ENCODE results near the gene FRAS1.
"Not testable (repeated sequence)": the region's sequence is repeated elsewhere in the genome, so short reads cannot be mapped to it uniquely, and the experiment has no call there.

Gene FRAS1

GRCh38 chr4:78265006-78265405, 207.9 kb downstream of the FRAS1 start:
- in situ Hi-C loops (cut with MboI; ENCODE audit: low sequenced_read_pairs) = no loop called here

GRCh38 chr4:78267790-78268189, 210.7 kb downstream of the FRAS1 start:
- in situ Hi-C loops (cut with MboI; ENCODE audit: low sequenced_read_pairs) = no loop called here

- in situ Hi-C loops (cut with MboI; ENCODE audit: low sequenced_read_pairs) = no loop called here
Measured at GRCh38 chr4:78268597-78268996, 211.5 kb downstream of the FRAS1 start.

GRCh38 chr4:78275450-78275849, 218.3 kb downstream of the FRAS1 start:
- in situ Hi-C loops (cut with MboI; ENCODE audit: low sequenced_read_pairs) = not testable (repeated sequence)

GRCh38 chr4:78286281-78286680, 229.2 kb downstream of the FRAS1 start:
- in situ Hi-C loops (cut with MboI; ENCODE audit: low sequenced_read_pairs) = no loop called here

GRCh38 chr4:78288327-78288726, 231.2 kb downstream of the FRAS1 start:
- in situ Hi-C loops (cut with MboI; ENCODE audit: low sequenced_read_pairs) = no loop called here

GRCh38 chr4:78291277-78291676, 234.2 kb downstream of the FRAS1 start:
- in situ Hi-C loops (cut with MboI; ENCODE audit: low sequenced_read_pairs) = no loop called here

GRCh38 chr4:78292341-78292740, 235.2 kb downstream of the FRAS1 start:
- in situ Hi-C loops (cut with MboI; ENCODE audit: low sequenced_read_pairs) = no loop called here

- in situ Hi-C loops (cut with MboI; ENCODE audit: low sequenced_read_pairs) = no loop called here
Measured at GRCh38 chr4:78292856-78293255, 235.7 kb downstream of the FRAS1 start.

GRCh38 chr4:78293348-78293747, 236.2 kb downstream of the FRAS1 start:
- in situ Hi-C loops (cut with MboI; ENCODE audit: low sequenced_read_pairs) = no loop called here

GRCh38 chr4:78293821-78294301, 236.7 kb downstream of the FRAS1 start:
- in situ Hi-C loops (cut with MboI; ENCODE audit: low sequenced_read_pairs) = no loop called here

- in situ Hi-C loops (cut with MboI; ENCODE audit: low sequenced_read_pairs) = no loop called here
Measured at GRCh38 chr4:78296261-78296660, 239.1 kb downstream of the FRAS1 start.

GRCh38 chr4:78297116-78297800, 240.1 kb downstream of the FRAS1 start:
- in situ Hi-C loops (cut with MboI; ENCODE audit: low sequenced_read_pairs) = no loop called here

- in situ Hi-C loops (cut with MboI; ENCODE audit: low sequenced_read_pairs) = no loop called here
Measured at GRCh38 chr4:78298618-78299017, 241.5 kb downstream of the FRAS1 start.

- in situ Hi-C loops (cut with MboI; ENCODE audit: low sequenced_read_pairs) = no loop called here
Measured at GRCh38 chr4:78299565-78299972, 242.4 kb downstream of the FRAS1 start.

- in situ Hi-C loops (cut with MboI; ENCODE audit: low sequenced_read_pairs) = not testable (repeated sequence)
Measured at GRCh38 chr4:78307263-78307662, 250.1 kb downstream of the FRAS1 start.

GRCh38 chr4:78308517-78308916, 251.4 kb downstream of the FRAS1 start:
- in situ Hi-C loops (cut with MboI; ENCODE audit: low sequenced_read_pairs) = no loop called here

GRCh38 chr4:78309352-78309751, 252.2 kb downstream of the FRAS1 start:
- in situ Hi-C loops (cut with MboI; ENCODE audit: low sequenced_read_pairs) = no loop called here

GRCh38 chr4:78310007-78310739, 253.1 kb downstream of the FRAS1 start:
- in situ Hi-C loops (cut with MboI; ENCODE audit: low sequenced_read_pairs) = no loop called here

- in situ Hi-C loops (cut with MboI; ENCODE audit: low sequenced_read_pairs) = no loop called here
Measured at GRCh38 chr4:78310740-78311115, 253.6 kb downstream of the FRAS1 start.

GRCh38 chr4:78311306-78311705, 254.2 kb downstream of the FRAS1 start:
- in situ Hi-C loops (cut with MboI; ENCODE audit: low sequenced_read_pairs) = no loop called here

- in situ Hi-C loops (cut with MboI; ENCODE audit: low sequenced_read_pairs) = no loop called here
Measured at GRCh38 chr4:78312989-78313753, 256.0 kb downstream of the FRAS1 start.

All from HL-60/S4 treated with phorbol 12-myristate 13-acetate at 8.2 ng/mL for 4 days and 3 days (cell line).